K562 (cell line): ENCODE data around the gene C1QTNF6. TPM values are rescaled to one million over a fixed set of nuclear protein-coding genes. Genes with fewer than 3 reads are reported as not detected.

ENCODE experiments used
- BHLHE40 ChIP-seq: IDR thresholded peaks from 2 replicates; pipeline ENCODE4 v1.6.1; 2011; ENCODE audit warnings: low read length, improper control_type of control experiment
- CREM ChIP-seq: IDR thresholded peaks from 2 replicates; pipeline ENCODE4 v1.6.1; 2014; ENCODE audit warnings: antibody characterized with exemption, low read depth
- CTCF ChIP-seq, 3 experiments: IDR thresholded peaks in 2 of 3; conservative IDR thresholded peaks in 1 of 3; 2 replicates each; pipeline ENCODE4 v1.5.1; 2011 to 2012; ENCODE audit warnings: low read length in 3 of 3, mild to moderate bottlenecking in 3 of 3, control low read depth in 2 of 3, improper control_type of control experiment in 1 of 3, inconsistent platforms in 1 of 3, low read depth in 1 of 3, mixed read lengths in 1 of 3, moderate library complexity in 1 of 3; ENCODE audit not compliant: insufficient read depth in 2 of 3
- HDAC1 ChIP-seq, 2 experiments: fragments of 450-650 bp; IDR thresholded peaks; 2 replicates each; pipeline ENCODE4 v1.6.1; 2016 to 2017; ENCODE audit warnings: inconsistent platforms in 1 of 2, mild to moderate bottlenecking in 1 of 2, moderate library complexity in 1 of 2
- MEIS2 ChIP-seq: fragments of 450-650 bp; IDR thresholded peaks from 2 replicates; pipeline ENCODE4 v1.6.1; 2014; ENCODE audit warnings: mild to moderate bottlenecking; ENCODE audit not compliant: partially characterized antibody
- RBM25 ChIP-seq: fragments of 200-400 bp; formaldehyde crosslinking; IDR thresholded peaks from 2 replicates; pipeline ENCODE4 v1.6.1; 2018; ENCODE audit warnings: low read length, low read depth, moderate library complexity; ENCODE audit not compliant: severe bottlenecking
- SMARCA5 ChIP-seq: fragments of 450-650 bp; IDR thresholded peaks from 2 replicates; pipeline ENCODE4 v1.6.1; 2016
- SMC3 ChIP-seq: conservative IDR thresholded peaks from 2 replicates; pipeline ENCODE4 v1.6.1; 2011; ENCODE audit warnings: low read depth, low read length, improper control_type of control experiment; ENCODE audit not compliant: insufficient read depth
- ZNF318 ChIP-seq, 2 experiments: fragments of 450-650 bp; IDR thresholded peaks; 2 replicates each; pipeline ENCODE4 v1.6.1; 2016; ENCODE audit warnings: mild to moderate bottlenecking in 2 of 2, borderline replicate concordance in 1 of 2, low read depth in 1 of 2, moderate library complexity in 1 of 2
- polyA plus RNA-seq, 8 experiments: library from polyadenylated mRNA; depleted of rRNA in 4 of 8; stranded (reverse) in 5 of 8; unstranded in 3 of 8; fragments of >200 nt; fragmentation: Nextera tagmentation in 2 of 8; fragmentation: Illumina TruSeq in 1 of 8; extraction: Ambion mirVana in 2 of 8; extraction: Trizol in 1 of 8; gene quantifications; 2 replicates each; pipeline versions ENCODE4 v1.2.1 to v1.2.3, GENCODE V29; 2011 to 2014; ENCODE audit warnings: inconsistent platforms in 1 of 8, missing spikeins in 1 of 8
- total RNA-seq, 7 experiments: library from RNA; depleted of rRNA in 6 of 7; stranded (reverse); fragments of >200 nt in 6 of 7; fragmentation: Illumina TruSeq in 2 of 7; extraction: Trizol in 2 of 7; gene quantifications; 2 replicates each; pipeline versions ENCODE4 v1.2.1 to v1.2.3, GENCODE V29; 2011 to 2021; ENCODE audit warnings: low replicate concordance in 1 of 7

The C1QTNF6 gene
- total and polyA plus RNA-seq, 9 of the 15 experiments (the other 6 are each of a cell fraction or from before 2014, with no cell fraction given) = 0.18 to 0.92 (median 0.55) TPM

GRCh38 chr22:37166675-37167066 is 21.4 kb downstream of the C1QTNF6 start (continued):
- TF ChIP-seq CTCF (IDR thresholded peaks at IDR 0.05 in 2 of 3, conservative IDR thresholded peaks at IDR 0.05 in 1 of 3; ENCODE audit: insufficient read depth in 2 of 3, low read depth in 1 of 3, low read length in 3 of 3) (peak; percentile 85 to 89 (median 85)), RBM25 (peak; percentile 39), BHLHE40 (peak; percentile 63), ZNF318 (IDR thresholded peaks at IDR 0.05; ENCODE audit: borderline replicate concordance in 1 of 2, low read depth in 1 of 2) (no peak), MEIS2 (peak; percentile 38), SMARCA5 (peak; percentile 59; the same call in 1 of the 2 replicates), CREM (0 out of 2 replicates have a peak, but pooled peaks have one; percentile 5), HDAC1 (IDR thresholded peaks at IDR 0.05) (0 out of 4 replicates have a peak, but pooled peaks of 1 of the 2 experiments have one; percentile 24), SMC3 (peak; percentile 73)
- TF ChIP-seq, all 486 proteins: peak for 25
